ENCODE results near the gene JPH4. TPM values are rescaled to one million over a fixed set of nuclear protein-coding genes. Genes with fewer than 3 reads are reported as not detected.

Gene JPH4
- total RNA-seq, 1 experiment from 2014 or later: 0.15 TPM

DNA sequence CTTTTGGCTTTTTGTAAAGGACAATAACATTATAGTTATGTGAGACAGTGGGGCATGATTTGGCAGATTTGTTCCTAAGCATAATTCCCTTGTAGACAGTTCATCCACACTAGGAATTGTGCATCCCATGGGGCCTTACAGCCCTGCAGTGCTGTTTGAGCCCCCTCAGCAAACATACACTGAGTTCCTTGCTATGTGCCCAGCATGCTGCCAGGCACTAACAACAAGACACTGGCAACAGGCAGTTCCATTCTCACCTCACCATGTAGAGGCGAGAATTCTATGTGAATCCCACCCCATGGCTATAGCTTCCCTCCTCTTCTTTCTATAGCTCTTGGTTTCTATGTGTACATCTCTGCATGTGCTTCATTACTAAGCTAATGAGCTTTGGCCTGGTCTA, 20.6 kb downstream of the JPH4 start:
- ATAC-seq (no peak), DNase-seq (ENCODE audit: low read depth, low spot score) (no peak)
- Histone ChIP-seq H3K9me2 (ENCODE audit: insufficient read depth) (no peaks in the 10 kb centered on the region), H3K4me2 (ENCODE audit: low read length) (no peak overlapping the region), H3K27me3 (ENCODE audit: insufficient read depth, low read length) (no peaks in the 10 kb centered on the region), H3K9ac (ENCODE audit: low read length) (no peak overlapping the region), H3K27ac (ENCODE audit: low read depth, low read length) (peak overlapping the region; percentile 13; the same call in 1 of the 2 replicates), H3K36me3 (ENCODE audit: control insufficient read depth in 1 of 2, insufficient read depth in 2 of 2, low read length in 2 of 2) (peaks cover 16 to 22% of the 10 kb centered on the region in 2 experiments; a peak in 3 of 4 replicates), H3K9me3 (ENCODE audit: control insufficient read depth in 1 of 2, insufficient read depth in 1 of 2, low read depth in 1 of 2, low read length in 2 of 2) (no peaks in the 10 kb centered on the region), H2AFZ (ENCODE audit: low read depth, low read length, poor library complexity, severe bottlenecking) (no peak overlapping the region), H4K20me1 (ENCODE audit: insufficient read depth) (no peaks in the 10 kb centered on the region), H3K4me1 (ENCODE audit: control insufficient read depth in 1 of 2, insufficient read depth in 2 of 2, low read length in 2 of 2) (peaks cover 5 to 18% of the 10 kb centered on the region in 2 experiments; a peak in 2 of 4 replicates), H3K79me2 (ENCODE audit: insufficient read depth, low read length) (peaks cover 6% of the 10 kb centered on the region; the same call in 1 of the 2 replicates), H3K4me3 (replicated peaks in 1 of 2; ENCODE audit: low read depth in 1 of 2, low read length in 2 of 2) (no peak overlapping the region)
- ChIA-PET CTCF (interaction anchor here (0.9 to 6.0 kb wide), 5 partner anchors 9 to 231 kb away, joined by 3 to 69 read pairs (median 5); partner anchors contain the start of gene AP1G2), POLR2A (no interaction called here), RAD21 (ENCODE audit: low non-redundant PET in 1 of 2, low total read pairs in 2 of 2, uncharacterized antibody in 2 of 2, unreplicated experiment in 2 of 2) (interaction anchor here in 1 of 2 experiments (1.1 kb wide), 1 partner anchor 80 kb away, joined by 6 read pairs; no protein-coding TSS in a partner anchor)
- BruUV-seq (replicated peaks): no TSS peak
- intact Hi-C loops (cut with micrococcal nuclease): loop anchor here (5.0 kb wide), 1 partner anchor 291 kb away; no protein-coding TSS in a partner anchor
- TF ChIP-seq POLR2A (IDR thresholded peaks at IDR 0.05; ENCODE audit: borderline replicate concordance, extremely low read depth, insufficient read depth, insufficient read length): no peak
- TF ChIP-seq, protein P1, sequence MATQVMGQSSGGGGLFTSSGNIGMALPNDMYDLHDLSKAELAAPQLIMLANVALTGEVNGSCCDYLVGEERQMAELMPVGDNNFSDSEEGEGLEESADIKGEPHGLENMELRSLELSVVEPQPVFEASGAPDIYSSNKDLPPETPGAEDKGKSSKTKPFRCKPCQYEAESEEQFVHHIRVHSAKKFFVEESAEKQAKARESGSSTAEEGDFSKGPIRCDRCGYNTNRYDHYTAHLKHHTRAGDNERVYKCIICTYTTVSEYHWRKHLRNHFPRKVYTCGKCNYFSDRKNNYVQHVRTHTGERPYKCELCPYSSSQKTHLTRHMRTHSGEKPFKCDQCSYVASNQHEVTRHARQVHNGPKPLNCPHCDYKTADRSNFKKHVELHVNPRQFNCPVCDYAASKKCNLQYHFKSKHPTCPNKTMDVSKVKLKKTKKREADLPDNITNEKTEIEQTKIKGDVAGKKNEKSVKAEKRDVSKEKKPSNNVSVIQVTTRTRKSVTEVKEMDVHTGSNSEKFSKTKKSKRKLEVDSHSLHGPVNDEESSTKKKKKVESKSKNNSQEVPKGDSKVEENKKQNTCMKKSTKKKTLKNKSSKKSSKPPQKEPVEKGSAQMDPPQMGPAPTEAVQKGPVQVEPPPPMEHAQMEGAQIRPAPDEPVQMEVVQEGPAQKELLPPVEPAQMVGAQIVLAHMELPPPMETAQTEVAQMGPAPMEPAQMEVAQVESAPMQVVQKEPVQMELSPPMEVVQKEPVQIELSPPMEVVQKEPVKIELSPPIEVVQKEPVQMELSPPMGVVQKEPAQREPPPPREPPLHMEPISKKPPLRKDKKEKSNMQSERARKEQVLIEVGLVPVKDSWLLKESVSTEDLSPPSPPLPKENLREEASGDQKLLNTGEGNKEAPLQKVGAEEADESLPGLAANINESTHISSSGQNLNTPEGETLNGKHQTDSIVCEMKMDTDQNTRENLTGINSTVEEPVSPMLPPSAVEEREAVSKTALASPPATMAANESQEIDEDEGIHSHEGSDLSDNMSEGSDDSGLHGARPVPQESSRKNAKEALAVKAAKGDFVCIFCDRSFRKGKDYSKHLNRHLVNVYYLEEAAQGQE (IDR thresholded peaks at IDR 0.05; ENCODE audit: low read depth): no peak
- TF ChIP-seq, protein P2, sequence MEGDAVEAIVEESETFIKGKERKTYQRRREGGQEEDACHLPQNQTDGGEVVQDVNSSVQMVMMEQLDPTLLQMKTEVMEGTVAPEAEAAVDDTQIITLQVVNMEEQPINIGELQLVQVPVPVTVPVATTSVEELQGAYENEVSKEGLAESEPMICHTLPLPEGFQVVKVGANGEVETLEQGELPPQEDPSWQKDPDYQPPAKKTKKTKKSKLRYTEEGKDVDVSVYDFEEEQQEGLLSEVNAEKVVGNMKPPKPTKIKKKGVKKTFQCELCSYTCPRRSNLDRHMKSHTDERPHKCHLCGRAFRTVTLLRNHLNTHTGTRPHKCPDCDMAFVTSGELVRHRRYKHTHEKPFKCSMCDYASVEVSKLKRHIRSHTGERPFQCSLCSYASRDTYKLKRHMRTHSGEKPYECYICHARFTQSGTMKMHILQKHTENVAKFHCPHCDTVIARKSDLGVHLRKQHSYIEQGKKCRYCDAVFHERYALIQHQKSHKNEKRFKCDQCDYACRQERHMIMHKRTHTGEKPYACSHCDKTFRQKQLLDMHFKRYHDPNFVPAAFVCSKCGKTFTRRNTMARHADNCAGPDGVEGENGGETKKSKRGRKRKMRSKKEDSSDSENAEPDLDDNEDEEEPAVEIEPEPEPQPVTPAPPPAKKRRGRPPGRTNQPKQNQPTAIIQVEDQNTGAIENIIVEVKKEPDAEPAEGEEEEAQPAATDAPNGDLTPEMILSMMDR (IDR thresholded peaks at IDR 0.05 in 2 of 3, conservative IDR thresholded peaks at IDR 0.05 in 1 of 3; ENCODE audit: borderline replicate concordance in 1 of 3, insufficient read depth in 1 of 3, low read depth in 2 of 3, low read length in 2 of 3): no peak
- no peak for TF ChIP-seq EGR1 (IDR thresholded peaks at IDR 0.05; ENCODE audit: low read depth)
- no peak for TF ChIP-seq EZH2 (IDR thresholded peaks at IDR 0.05)
- TF ChIP-seq SIN3A (IDR thresholded peaks at IDR 0.05; ENCODE audit: low read depth): no peak
- TF ChIP-seq, protein P3, sequence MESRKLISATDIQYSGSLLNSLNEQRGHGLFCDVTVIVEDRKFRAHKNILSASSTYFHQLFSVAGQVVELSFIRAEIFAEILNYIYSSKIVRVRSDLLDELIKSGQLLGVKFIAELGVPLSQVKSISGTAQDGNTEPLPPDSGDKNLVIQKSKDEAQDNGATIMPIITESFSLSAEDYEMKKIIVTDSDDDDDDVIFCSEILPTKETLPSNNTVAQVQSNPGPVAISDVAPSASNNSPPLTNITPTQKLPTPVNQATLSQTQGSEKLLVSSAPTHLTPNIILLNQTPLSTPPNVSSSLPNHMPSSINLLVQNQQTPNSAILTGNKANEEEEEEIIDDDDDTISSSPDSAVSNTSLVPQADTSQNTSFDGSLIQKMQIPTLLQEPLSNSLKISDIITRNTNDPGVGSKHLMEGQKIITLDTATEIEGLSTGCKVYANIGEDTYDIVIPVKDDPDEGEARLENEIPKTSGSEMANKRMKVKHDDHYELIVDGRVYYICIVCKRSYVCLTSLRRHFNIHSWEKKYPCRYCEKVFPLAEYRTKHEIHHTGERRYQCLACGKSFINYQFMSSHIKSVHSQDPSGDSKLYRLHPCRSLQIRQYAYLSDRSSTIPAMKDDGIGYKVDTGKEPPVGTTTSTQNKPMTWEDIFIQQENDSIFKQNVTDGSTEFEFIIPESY (IDR thresholded peaks at IDR 0.05; ENCODE audit: extremely low read depth, insufficient replicate concordance, low read length): no peak
- TF ChIP-seq TCF7L2 (IDR thresholded peaks at IDR 0.05; ENCODE audit: borderline replicate concordance, extremely low read depth, insufficient read depth, insufficient read length): no peak
- no peak for TF ChIP-seq FOSL1 (IDR thresholded peaks at IDR 0.05; ENCODE audit: low read depth)
- TF ChIP-seq ZNF274 (IDR thresholded peaks at IDR 0.05; ENCODE audit: low read depth, low read length): no peak
- TF ChIP-seq MAX (IDR thresholded peaks at IDR 0.05): no peak
- no peak for TF ChIP-seq CBX3 (IDR thresholded peaks at IDR 0.05; ENCODE audit: low read depth)
- TF ChIP-seq CEBPB (IDR thresholded peaks at IDR 0.05; ENCODE audit: low read depth): no peak
- TF ChIP-seq YY1 (IDR thresholded peaks at IDR 0.05; ENCODE audit: extremely low read depth, insufficient replicate concordance, low read depth, low read length): no peak
- TF ChIP-seq, protein P4, sequence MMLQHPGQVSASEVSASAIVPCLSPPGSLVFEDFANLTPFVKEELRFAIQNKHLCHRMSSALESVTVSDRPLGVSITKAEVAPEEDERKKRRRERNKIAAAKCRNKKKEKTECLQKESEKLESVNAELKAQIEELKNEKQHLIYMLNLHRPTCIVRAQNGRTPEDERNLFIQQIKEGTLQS (IDR thresholded peaks at IDR 0.05): no peak
- no peak for TF ChIP-seq RAD21 (IDR thresholded peaks at IDR 0.05; ENCODE audit: low read depth)
- no peak; the same call in 1 of the 2 replicates for TF ChIP-seq POLR2AphosphoS5 (IDR thresholded peaks at IDR 0.05; ENCODE audit: low read depth, low read length)
- no peak for TF ChIP-seq SP1 (IDR thresholded peaks at IDR 0.05; ENCODE audit: low read depth)
